ENCODE data around the gene GGPS1.
"Not testable (repeated sequence)": the region's sequence is repeated elsewhere in the genome, so short reads cannot be mapped to it uniquely, and the experiment has no call there.

The GGPS1 gene

DNA sequence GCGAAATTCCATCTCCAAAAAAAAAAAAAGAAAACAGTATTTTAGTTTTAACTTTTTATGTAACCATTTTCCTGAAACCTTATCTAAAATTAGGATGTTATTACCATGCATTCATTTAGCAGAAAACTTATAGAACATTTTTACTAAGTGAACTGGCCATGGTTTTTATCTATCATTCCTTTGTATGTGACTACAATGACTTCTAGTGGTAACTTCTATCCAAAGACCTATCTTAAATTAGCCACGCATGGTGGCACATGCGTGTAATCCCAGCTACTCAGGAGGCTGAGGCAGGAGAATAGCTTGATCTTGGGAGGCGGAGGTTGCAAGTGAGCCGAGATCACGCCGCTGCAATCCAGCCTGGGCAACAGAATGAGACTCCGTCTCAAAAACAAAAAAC lies 11.4 kb downstream of the GGPS1 start:
- no peak for DNase-seq (ENCODE audit: low spot score)

DNA sequence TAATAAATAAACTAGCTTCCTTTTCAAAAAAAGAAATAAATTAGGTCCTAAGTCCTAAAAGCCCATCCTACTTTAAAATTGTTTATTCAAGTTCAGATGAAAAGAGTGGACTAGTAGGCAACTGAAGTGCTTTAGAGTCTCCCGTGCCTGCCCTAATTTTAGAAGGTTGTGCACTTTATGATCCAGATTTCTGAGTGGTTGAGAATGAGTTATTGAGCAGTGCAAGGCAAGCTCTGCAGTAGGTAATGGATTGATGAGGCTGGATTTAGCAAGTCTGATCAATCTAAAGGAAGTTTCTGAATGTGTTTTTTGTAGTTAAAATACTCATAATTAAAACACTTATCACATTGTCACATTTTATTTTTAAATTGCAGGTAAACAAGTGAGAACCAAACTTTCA lies 13.0 kb downstream of the GGPS1 start:
- no peak for DNase-seq (ENCODE audit: low spot score)

DNA sequence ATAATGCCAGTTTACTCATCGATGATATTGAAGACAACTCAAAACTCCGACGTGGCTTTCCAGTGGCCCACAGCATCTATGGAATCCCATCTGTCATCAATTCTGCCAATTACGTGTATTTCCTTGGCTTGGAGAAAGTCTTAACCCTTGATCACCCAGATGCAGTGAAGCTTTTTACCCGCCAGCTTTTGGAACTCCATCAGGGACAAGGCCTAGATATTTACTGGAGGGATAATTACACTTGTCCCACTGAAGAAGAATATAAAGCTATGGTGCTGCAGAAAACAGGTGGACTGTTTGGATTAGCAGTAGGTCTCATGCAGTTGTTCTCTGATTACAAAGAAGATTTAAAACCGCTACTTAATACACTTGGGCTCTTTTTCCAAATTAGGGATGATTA lies 13.7 kb downstream of the GGPS1 start:
- peak; percentile 67 for DNase-seq (ENCODE audit: low spot score)

DNA sequence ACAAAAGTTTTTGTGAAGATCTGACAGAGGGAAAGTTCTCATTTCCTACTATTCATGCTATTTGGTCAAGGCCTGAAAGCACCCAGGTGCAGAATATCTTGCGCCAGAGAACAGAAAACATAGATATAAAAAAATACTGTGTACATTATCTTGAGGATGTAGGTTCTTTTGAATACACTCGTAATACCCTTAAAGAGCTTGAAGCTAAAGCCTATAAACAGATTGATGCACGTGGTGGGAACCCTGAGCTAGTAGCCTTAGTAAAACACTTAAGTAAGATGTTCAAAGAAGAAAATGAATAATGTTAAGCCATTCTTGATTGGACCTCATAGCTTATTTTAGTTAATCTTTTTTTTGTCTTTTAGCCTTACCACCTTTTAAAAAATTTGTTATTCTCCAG lies 14.1 kb downstream of the GGPS1 start:
- DNase-seq (ENCODE audit: low spot score): no peak

DNA sequence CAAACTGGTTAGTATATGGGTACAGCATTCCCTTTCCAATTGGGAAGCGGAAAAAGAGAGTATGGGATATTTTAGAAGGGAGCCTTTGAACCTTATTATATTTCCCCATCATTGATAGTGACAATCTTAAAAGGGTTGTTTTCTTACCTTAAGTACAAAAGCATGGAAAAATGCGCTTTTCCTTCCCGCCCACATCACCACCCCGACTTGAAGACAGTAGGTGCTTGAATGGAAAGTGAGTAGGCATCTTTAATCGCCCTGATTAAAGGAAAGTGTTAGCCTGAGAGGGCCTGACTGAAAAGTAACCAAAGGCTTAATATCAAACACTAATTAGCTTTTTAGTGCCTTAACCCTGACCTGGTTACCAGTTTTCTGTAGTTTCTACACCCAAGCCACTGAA lies 15.4 kb downstream of the GGPS1 start:
- no peak for DNase-seq (ENCODE audit: low spot score)

DNA sequence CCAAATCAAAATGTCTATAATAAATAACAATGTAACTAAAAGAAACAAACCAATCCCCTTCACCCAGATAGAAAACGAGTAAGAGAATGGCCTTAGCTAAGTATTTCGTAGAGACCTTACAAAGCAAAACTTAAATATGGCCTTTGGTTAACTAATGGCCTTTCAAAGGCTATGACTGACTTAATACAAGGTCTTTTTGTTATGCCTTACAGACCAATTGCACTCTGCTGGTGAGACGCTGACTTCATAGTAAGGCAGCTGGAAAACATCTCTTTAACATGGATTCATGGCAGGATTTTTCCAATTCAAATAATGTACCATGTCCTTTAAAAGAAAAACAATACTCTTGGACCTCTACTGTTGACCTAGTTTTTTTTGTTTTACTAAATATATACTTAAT lies 23.1 kb downstream of the GGPS1 start:
- no peak for DNase-seq (ENCODE audit: low spot score)

DNA sequence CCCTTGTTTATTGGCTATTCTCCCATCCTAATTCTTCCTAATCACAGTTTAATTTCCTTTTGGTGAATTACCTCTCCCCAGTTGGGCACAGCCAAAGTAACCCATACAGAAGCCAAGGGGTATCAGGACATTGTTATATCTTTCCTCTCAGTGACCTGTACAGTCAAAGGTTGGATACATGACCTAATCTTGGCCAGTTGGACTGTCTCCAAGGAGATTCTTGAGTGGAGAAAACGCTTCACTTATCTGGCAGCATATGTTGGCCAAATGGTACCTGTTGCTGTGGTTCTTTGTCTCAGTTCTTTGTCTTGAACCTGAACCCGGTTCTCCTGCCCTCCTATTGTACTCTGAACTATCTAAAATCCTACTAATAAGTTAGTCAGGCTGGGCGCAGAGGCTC lies 23.5 kb downstream of the GGPS1 start:
- no peak for DNase-seq (ENCODE audit: low spot score)

DNA sequence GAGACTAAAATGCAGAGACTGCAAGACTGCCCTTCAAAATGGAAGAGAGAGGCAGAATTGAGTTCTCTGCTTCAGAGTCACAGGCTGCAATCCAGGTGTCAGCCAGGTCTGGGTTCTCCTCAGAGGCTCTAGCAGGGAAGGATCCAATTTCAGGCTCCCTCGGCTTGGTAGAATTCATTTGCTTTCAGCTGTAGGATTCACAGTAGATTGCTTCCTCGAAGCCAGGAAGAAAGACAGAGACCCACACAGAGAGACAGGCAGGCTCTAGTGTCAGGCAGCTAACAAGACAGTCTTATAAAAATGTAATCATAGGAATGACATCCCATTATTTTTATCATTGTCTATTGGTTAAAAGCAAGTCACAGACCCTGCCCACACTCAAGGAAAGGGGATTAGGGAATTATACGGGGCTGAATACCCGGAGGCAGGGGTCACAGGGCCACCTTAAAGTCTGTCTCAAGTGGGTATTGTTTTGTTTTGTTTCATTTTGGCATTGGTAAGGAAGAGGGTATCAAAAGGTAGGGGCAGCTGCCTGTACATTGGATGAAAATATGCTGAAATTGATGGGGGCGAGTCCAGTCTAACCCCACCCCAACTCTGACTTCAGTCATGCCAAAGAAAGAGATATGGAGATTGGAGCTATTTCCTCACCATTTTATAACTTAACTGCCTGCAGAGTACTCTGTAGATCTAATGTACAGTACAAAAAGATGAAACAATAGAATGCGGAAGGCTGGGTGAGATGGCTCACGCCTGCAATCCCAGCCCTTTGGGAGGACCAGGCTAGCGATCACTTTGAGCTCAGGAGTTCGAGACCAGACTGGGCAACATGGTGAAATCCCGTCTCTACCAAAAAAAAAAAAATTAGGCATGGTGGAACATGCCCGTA lies 29.4 kb downstream of the GGPS1 start:
- DNase-seq (ENCODE audit: low spot score): no peak

DNA sequence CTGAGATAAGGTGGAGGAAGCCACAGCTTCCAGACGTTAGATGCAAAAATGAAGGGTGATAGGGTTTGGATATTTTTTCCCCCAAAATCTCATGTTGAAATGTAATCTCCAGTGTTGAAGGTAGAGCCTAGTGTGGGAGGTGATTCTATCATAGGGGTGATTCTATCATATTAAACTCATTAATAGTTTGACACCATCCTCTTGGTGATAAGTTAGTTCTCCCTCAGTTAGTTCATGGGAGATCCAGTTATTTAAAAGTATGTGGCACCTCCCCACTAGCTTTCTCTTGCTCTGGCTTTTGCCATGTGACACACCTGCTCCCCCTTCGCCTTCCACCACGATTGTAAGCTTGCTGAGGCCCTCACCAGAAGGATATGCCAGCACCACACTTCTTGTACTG lies 30.5 kb downstream of the GGPS1 start:
- DNase-seq (ENCODE audit: low spot score): no peak

DNA sequence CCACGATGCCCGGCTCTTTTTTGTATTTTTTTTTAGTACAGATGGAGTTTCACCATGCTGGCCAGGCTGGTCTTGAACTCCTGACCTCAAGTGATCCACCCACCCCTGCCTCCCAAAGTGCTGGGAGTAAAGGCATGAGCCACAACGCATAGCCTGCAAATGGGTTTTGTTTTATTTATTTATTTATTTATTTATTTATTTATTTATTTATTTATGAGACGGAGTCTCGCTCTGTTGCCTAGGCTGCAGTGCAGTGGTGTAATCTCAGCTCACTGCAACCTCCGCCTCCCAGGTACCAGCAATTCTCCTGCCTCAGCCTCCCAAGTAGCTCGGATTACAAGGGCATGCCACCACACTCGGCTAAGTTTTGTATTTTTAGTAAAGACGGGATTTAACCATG lies 35.8 kb downstream of the GGPS1 start:
- not testable (repeated sequence) for DNase-seq (ENCODE audit: low spot score)

DNA sequence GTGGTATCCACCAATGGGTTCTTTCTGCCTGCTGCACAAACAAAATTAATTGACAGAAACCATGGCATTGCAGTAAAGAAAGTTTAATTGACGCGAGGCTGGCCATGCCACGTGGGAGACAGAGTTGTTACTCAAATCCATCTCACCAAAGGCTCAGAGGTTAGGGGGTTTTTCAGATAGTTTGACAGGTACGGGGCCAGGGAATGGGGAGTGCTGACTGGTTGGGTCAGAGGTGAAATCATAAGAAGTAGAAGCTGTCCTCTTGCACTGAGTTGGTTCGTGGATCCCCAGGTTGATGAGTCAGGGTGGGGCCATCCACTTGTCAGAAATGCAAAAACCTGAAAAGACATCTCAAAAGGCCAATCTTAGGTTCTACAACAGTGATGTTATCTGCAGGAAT lies 37.9 kb downstream of the GGPS1 start:
- no peak for DNase-seq (ENCODE audit: low spot score)

DNA sequence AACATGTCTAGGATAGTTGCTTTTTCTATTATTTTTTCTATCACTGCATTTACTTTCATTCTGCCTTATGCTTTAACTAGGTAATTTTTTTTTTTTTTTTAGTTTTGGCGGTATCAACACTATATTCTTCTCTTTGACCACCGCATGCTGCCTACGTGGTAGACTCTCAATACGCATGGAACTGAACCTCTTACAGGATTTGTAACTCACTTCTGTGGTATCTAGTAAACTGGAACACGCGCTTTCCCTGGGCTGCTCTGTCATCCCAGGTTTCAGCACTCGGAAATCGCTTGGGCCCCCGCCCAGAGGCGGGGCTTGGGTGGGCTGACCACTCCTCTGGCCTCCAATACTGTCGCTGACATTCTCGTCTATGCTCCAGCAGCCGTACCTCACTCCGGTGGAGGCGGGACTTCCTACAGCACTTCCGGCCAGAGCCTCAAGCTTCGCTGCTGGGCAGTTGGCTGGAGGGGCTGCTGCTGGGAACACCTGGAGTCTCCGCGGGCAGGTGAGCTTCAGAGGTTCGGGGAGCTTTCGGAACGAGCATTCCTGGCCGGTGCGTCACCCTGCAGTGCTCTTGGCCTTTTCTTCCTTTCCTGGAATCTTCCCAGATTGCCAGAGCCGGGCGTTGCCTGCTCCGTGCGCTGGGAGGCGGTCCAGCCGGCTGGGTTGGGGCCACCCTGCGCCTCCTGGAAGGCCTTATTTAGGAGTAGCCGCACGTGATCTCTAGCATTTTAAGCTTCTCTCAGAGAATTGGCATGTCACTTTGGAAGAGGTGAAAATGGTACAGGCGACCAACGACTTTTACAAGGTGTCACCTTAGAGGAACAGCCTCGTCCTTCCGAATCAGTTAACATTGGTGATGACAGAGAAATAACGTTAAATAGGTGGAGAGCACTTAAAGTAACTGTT lies 38.9 kb downstream of the GGPS1 start, which contains the start of gene TBCE:
TBCE (plus strand) TSS at position 428 of the 909 bp plus-strand sequence. CDS start 12,623 bp downstream, outside the sequence.
- peak; percentile 98 for DNase-seq (ENCODE audit: low spot score)

DNA sequence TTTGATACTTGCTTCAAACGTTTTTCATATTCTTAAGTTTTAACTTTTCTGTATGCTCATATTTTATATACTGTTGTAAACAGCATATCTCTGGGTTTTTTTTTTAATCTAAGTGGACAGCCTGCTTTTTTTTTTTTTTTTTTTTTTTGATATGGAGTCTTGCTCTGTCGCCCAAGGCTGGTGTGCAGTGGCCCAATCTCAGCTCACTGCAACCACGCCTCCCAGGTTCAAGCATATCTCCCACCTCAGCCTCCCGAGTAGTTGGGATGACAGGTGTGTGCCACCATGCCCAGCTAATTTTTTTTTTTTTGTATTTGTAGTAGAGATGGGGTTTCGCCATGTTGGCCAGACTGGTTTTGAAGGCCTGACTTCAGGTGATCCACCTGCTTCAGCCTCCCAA lies 40.1 kb downstream of the GGPS1 start:
- DNase-seq (ENCODE audit: low spot score): no peak

DNA sequence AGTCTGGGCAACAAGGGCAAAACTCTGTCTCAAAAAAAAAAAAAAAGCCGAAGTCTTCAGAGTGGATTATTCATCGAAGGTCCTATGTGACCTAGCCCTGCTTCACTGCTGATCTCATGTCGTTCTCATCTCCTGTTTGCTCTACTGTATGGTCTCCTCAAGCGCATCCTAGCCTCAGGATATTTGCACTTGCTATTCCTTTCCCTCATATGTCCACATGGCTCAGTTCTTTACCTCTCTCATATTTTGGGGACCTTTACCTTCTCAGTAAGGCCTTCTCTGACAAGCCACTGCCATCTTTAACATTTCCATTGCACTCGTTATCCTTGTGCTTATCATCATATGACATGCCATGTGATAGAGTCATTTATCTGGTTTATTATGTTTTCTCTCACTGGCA lies 41.4 kb downstream of the GGPS1 start:
- DNase-seq (ENCODE audit: low spot score): no peak

DNA sequence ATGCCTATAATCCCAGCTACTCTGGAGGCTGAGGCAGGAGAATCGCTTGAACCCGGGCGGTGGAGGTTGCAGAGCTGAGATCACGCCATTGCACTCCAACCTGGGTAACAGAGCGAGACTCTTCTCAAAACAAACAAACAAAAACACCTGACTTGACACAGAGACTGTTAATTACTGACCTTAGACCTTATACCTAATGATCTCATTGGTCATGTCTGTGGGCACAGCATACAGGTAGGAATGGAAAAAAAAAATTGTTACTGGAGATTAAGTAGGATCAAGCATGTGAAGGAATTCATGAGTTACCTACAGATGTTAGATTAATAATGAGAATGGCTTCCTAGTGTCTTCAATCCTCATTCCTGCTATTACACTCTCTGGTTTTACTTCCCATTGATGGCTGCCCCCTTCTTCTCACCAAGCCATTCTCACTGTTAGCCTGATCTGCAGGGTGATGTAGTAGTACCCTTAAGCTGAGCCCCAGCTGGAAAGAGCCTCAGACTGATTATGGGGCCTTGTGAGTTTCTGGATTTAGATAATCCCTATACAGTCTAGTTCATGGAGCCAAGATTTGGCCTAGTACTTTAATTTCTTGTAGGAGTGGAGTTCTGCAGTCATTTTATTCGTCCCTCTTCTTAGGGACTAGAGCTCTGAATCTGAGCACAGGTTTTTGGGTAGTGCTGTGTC lies 47.7 kb downstream of the GGPS1 start:
- DNase-seq (ENCODE audit: low spot score): peak; percentile 75

DNA sequence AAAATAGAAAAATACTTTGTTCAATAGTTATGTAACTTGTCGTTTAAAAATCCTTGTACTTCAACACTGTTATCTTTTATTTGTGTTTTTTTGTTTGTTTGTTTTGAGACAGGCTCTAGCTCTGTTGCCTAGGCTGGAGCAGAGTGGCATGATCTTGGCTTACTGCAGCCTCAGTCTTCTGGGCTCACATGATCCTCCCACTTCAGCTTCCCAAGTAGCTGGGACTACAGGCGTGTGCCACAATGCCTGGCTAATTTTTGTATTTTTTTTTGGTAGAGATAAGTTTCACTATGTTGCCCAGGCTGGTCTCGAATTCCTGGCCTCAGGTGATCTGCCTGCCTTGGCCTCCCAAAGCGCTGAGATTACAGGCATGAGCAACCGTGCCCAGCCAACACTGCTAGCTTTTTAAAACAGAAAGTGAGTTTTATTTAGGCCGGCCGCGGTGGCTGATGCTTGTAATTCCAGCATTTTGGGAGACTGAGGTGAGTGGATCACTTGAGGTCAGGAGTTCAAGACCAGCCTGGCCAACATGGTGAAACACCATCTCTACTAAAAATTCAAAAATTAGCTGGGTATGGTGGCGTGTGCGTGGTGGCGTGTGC lies 49.9 kb downstream of the GGPS1 start:
- DNase-seq (ENCODE audit: low spot score): not testable (repeated sequence)

DNA sequence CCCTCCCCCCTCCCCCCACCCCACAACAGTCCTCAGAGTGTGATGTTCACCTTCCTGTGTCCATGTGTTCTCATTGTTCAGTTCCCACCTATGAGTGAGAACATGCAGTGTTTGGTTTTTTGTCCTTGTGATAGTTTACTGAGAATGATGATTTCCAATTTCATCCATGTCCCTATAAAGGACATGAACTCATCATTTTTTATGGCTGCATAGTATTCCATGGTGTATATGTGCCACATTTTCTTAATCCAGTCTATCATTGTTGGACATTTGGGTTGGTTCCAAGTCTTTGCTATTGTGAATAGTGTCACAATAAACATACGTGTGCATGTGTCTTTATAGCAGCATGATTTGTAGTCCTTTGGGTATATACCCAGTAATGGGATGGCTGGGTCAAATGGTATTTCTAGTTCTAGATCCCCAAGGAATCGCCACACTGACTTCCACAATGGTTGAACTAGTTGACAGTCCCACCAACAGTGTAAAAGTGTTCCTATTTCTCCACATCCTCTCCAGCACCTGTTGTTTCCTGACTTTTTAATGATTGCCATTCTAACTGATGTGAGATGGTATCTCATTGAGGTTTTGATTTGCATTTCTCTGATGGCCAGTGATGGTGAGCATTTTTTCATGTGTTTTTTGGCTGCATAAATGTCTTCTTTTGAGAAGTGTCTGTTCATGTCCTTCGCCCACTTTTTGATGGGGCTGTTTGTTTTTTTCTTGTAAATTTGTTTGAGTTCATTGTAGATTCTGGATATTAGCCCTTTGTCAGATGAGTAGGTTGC lies 53.8 kb downstream of the GGPS1 start:
- DNase-seq (ENCODE audit: low spot score): not testable (repeated sequence)

DNA sequence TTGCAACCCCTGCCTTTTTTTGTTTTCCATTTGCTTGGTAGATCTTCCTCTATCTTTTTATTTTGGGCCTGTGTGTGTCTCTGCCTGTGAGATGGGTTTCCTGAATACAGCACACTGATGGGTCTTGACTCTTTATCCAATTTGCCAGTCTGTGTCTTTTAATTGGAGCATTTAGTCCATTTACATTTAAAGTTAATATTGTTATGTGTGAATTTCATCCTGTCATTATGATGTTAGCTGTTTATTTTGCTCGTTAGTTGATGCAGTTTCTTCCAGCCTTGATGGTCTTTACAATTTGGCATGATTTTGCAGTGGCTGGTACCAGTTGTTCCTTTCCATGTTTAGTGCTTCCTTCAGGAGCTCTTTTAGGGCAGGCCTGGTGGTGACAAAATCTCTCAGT lies 57.3 kb downstream of the GGPS1 start:
- DNase-seq (ENCODE audit: low spot score): not testable (repeated sequence)

DNA sequence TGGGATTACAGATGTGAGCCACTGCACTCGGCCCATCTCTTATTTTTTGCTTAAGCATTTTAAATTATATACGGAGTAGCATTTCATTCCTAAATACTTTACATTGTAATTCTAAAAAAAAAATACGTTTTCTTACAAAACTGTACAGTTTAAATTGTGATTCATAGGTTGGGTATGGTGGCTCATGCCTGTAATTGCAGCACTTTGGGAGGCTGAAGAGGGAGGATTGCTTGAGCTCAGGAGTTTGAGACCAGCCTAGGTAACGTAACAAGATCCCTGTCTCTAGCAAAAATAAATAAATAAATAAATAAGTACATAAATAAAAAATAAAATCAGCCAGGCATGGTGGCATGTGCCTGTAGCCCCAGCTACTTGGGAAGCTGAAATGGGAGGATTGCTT lies 63.5 kb downstream of the GGPS1 start:
- DNase-seq (ENCODE audit: low spot score): no peak
